ENCODE results near the gene FAM120B.

FAM120B gene

DNA sequence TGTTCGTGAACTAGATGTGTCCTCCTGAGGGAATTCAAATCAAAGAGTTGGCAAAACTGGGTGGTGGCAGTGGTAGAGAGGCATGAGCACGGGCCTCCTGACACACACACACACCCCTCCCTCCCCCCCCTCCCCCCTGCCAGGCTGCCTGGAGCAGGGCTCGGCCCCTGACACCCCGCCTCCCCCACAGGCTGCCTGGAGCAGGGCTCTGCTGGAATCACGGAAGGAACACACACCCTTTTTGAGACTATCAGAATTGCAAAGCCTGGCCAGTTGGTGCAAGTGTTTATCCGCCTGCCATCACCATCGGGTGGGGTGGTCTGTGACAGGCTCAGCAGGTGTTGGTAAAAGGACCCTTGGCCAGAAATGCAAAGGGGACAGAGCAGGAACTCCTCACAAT lies 59.0 kb downstream of the FAM120B start:
- DNase-seq, result no peak
- H3K9me3 ChIP-seq (ENCODE audit: insufficient read depth, low read length, severe bottlenecking), result no peaks in the 10 kb centered on the region
- no peaks in the 10 kb centered on the region for H4K20me1 ChIP-seq (ENCODE audit: insufficient read depth, low read length)
- no peak overlapping the region for H3K4me3 ChIP-seq (ENCODE audit: low read depth in 1 of 2, low read length in 2 of 2)
- H3K9ac ChIP-seq (ENCODE audit: low read depth, low read length), result no peak overlapping the region
- no peak overlapping the region for H2AFZ ChIP-seq (ENCODE audit: low read depth, low read length)
- no peak overlapping the region for H3K4me2 ChIP-seq (ENCODE audit: insufficient read depth, low read length)
- H3K27ac ChIP-seq (ENCODE audit: low read length), result no peak overlapping the region
- no peak for TF ChIP-seq EZH2 (IDR thresholded peaks at IDR 0.05; ENCODE audit: borderline replicate concordance, low read depth, low read length, severe bottlenecking)
- TF ChIP-seq, protein P1, sequence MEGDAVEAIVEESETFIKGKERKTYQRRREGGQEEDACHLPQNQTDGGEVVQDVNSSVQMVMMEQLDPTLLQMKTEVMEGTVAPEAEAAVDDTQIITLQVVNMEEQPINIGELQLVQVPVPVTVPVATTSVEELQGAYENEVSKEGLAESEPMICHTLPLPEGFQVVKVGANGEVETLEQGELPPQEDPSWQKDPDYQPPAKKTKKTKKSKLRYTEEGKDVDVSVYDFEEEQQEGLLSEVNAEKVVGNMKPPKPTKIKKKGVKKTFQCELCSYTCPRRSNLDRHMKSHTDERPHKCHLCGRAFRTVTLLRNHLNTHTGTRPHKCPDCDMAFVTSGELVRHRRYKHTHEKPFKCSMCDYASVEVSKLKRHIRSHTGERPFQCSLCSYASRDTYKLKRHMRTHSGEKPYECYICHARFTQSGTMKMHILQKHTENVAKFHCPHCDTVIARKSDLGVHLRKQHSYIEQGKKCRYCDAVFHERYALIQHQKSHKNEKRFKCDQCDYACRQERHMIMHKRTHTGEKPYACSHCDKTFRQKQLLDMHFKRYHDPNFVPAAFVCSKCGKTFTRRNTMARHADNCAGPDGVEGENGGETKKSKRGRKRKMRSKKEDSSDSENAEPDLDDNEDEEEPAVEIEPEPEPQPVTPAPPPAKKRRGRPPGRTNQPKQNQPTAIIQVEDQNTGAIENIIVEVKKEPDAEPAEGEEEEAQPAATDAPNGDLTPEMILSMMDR (IDR thresholded peaks at IDR 0.05; ENCODE audit: borderline replicate concordance, extremely low read depth, low read length, poor library complexity, severe bottlenecking), result no peak
- no peak for ATAC-seq (ENCODE audit: insufficient read depth, low read depth)
- H3K27me3 ChIP-seq (ENCODE audit: insufficient read depth, low read length, poor library complexity), result no peaks in the 10 kb centered on the region
- H3K79me2 ChIP-seq (ENCODE audit: insufficient read depth, low read length), result no peaks in the 10 kb centered on the region
- H3K36me3 ChIP-seq (ENCODE audit: insufficient read depth, low read length), result peaks cover 45% of the 10 kb centered on the region
- no peaks in the 10 kb centered on the region for H3K4me1 ChIP-seq (ENCODE audit: insufficient read depth, low read length)

DNA sequence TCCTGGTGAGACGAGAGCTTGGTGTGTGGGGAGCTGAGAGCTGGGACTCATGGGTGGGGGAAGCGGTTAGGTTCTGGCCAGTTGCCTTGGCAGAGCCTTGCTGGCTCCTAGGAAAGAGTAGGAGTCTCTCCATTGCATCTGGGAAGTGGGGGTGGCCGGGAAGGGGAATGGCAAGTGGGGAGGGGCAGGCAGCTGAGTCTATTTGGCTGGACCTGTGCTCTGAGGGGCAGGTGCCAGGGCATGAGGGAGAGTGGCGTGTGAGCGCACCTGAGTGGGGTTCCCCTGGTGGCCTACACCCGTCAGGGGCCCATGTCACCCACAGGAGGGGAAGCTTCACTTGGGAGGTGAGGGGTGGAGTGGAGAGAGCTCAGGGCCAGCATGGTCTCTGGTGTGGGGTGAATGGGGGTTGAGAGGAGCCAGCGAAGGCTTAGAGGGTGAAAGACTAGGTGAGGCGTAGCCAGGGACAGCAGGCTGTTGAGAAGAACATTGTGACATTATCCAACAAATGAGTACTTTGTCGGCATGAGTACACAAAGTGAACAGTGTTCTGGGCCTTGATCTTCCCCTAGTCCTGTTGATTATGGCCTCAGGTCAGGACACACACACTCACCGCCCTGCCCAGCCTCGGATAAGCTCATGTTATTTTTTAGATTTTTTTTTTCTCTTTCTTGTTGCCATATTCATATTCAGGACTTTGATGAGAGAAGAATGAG lies 59.8 kb downstream of the FAM120B start:
- H4K20me1 ChIP-seq (ENCODE audit: insufficient read depth, low read length), result no peaks in the 10 kb centered on the region
- H3K4me2 ChIP-seq (ENCODE audit: insufficient read depth, low read length), result no peak overlapping the region
- no peak overlapping the region for H3K27ac ChIP-seq (ENCODE audit: low read length)
- no peak overlapping the region for H3K9ac ChIP-seq (ENCODE audit: low read depth, low read length)
- ATAC-seq (ENCODE audit: insufficient read depth, low read depth) (no peak), DNase-seq (no peak)
- H3K36me3 ChIP-seq (ENCODE audit: insufficient read depth, low read length), result peaks cover 39% of the 10 kb centered on the region
- no peaks in the 10 kb centered on the region for H3K4me1 ChIP-seq (ENCODE audit: insufficient read depth, low read length)
- no peak for TF ChIP-seq EZH2 (IDR thresholded peaks at IDR 0.05; ENCODE audit: borderline replicate concordance, low read depth, low read length, severe bottlenecking)
- TF ChIP-seq, protein P1 (IDR thresholded peaks at IDR 0.05; ENCODE audit: borderline replicate concordance, extremely low read depth, low read length, poor library complexity, severe bottlenecking), result no peak
- H3K79me2 ChIP-seq (ENCODE audit: insufficient read depth, low read length), result no peaks in the 10 kb centered on the region
- no peaks in the 10 kb centered on the region for H3K9me3 ChIP-seq (ENCODE audit: insufficient read depth, low read length, severe bottlenecking)
- no peaks in the 10 kb centered on the region for H3K27me3 ChIP-seq (ENCODE audit: insufficient read depth, low read length, poor library complexity)
- H3K4me3 ChIP-seq (ENCODE audit: low read depth in 1 of 2, low read length in 2 of 2), result no peak overlapping the region
- H2AFZ ChIP-seq (ENCODE audit: low read depth, low read length), result no peak overlapping the region

GRCh38 chr6:170367241-170367640 lies 60.7 kb downstream of the FAM120B start:
- Histone ChIP-seq H2AFZ (ENCODE audit: low read depth, low read length) (no peak overlapping the region), H3K9me3 (ENCODE audit: insufficient read depth, low read length, severe bottlenecking) (no peaks in the 10 kb centered on the region), H3K36me3 (ENCODE audit: insufficient read depth, low read length) (peaks cover 34% of the 10 kb centered on the region), H4K20me1 (ENCODE audit: insufficient read depth, low read length) (no peaks in the 10 kb centered on the region), H3K4me1 (ENCODE audit: insufficient read depth, low read length) (no peaks in the 10 kb centered on the region), H3K4me2 (ENCODE audit: insufficient read depth, low read length) (no peak overlapping the region), H3K27me3 (ENCODE audit: insufficient read depth, low read length, poor library complexity) (no peaks in the 10 kb centered on the region), H3K9ac (ENCODE audit: low read depth, low read length) (no peak overlapping the region), H3K79me2 (ENCODE audit: insufficient read depth, low read length) (no peaks in the 10 kb centered on the region), H3K27ac (ENCODE audit: low read length) (no peak overlapping the region), H3K4me3 (ENCODE audit: low read depth in 1 of 2, low read length in 2 of 2) (no peak overlapping the region)
- no peak for ATAC-seq (ENCODE audit: insufficient read depth, low read depth)
- DNase-seq, result no peak
- TF ChIP-seq, protein P1 (IDR thresholded peaks at IDR 0.05; ENCODE audit: borderline replicate concordance, extremely low read depth, low read length, poor library complexity, severe bottlenecking), result no peak
- no peak for TF ChIP-seq EZH2 (IDR thresholded peaks at IDR 0.05; ENCODE audit: borderline replicate concordance, low read depth, low read length, severe bottlenecking)
